GM10266 (cell line): ENCODE results near the gene RHOBTB3.

Source experiments
- DNase-seq: peaks from one replicate; pipeline ENCODE4 v3.0.0; 2012; ENCODE audit errors: extremely low spot score
- CTCF ChIP-seq: IDR thresholded peaks from 2 replicates; pipeline ENCODE4 v1.5.1; 2012; ENCODE audit warnings: mild to moderate bottlenecking, low read depth; ENCODE audit not compliant: control insufficient read depth, insufficient read depth; ENCODE audit errors: missing control alignments

Gene RHOBTB3

DNA sequence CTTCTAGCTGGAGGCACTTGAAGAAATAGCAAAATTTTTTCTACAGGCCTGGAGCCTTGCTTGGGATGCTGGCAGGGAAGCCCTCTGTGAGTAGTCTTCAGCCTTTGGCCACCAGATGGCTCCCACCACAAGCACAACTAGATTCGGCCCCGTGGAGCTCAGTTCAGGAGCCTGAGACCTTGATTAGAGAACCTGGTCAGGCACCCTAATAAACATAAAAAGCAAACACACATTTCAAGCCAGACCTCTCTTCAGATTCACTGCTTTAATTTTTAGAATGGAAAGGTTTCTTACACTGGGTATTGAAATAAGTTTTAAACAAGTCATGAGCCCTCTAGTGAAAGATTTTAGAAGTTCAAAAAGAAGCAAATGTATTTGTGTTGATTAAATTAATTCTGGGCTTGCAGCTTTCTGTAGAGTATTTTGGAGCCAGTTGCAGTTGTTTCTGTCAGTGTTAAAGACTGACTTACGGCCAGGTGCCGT lies 50.0 kb downstream of the RHOBTB3 start:
- TF ChIP-seq CTCF: peak; percentile 90
- DNase-seq: peak; percentile 70

DNA sequence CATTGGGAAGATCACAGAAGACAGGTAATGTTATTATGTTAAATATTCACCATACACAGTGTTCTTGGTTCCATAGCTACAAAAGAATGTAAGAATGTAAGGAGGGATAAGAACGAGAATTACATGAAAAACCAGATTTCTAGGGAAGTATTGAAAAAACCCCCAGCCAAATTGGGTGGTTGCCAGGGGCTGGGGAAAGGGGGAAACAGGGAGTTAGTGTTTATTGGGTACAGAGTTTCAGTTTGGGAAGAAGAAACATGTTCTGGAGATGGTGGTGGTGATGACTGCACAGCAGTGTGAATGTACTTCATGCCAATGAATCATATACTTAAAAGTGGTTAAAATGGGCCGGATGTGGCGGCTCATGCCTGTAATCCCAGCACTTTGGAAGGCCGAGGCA lies 51.0 kb downstream of the RHOBTB3 start:
- TF ChIP-seq CTCF: no peak

GRCh38 chr5:95783661-95784060 lies 52.5 kb downstream of the RHOBTB3 start:
- no peak for DNase-seq
- TF ChIP-seq CTCF: no peak

More for the DNA sequence above, 51.0 kb downstream of the RHOBTB3 start:
- no peak for DNase-seq

DNA sequence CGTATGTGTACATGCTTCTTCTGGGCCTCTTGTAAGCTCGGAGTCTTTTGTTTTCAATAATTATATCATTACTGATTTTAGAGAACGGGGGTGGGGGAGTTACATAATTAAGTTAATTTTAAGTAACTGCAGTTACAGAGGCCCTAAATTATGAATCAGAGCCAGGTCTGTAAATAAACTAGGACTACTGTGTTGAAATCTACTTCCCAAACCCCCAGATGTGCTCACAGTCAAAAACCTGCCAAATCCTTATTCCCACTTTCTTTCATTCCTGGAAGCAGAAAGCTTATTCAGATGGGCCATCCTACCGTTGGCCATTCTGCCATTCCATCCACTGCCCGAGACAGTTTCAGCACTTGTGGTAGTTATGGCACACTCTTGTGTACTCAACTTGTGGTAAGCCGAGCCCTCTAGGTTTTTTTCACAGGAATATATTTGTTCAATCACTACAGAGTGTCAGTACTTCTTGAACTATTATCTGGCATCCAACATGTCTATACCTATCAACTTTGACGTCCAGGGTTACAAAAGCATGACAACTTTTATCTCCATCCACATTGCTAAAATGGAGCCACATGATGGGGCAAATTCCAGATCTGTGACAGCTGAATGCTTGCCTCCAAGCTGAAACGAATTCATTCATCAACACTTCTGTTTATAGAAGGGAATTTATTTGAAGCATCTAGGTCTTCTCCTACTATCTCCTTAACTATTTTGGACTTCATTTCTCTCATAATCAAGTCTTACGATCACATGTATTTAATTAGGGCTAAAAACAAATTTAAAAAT lies 53.6 kb downstream of the RHOBTB3 start:
- no peak for TF ChIP-seq CTCF
- DNase-seq: no peak

DNA sequence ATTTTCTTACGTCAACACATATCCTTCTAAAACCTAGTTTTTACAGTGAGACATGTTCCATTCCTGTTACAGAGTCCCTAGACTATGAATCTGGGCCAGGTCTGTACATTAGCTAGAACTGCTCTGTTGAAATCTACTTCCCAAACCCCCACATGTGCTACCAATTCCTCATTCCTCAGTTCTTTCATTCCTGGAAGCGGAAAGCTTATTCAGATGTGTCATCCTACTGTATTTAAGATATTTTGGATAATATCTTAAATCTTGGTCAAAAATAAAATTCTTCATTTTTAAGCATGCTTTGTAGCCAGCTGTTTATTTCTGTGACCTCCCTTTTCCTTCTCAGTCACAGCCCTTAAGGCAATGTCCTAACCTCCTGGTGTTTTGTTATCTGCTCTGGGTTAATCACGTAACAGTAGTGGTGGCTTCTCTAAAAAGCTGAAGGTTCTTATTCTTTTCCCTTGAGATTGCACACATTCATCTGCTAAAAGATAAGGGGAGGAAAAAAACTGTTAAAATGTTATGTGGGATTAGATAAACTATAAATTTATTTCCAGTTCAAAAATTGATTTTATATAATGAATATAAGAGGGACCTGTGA lies 55.8 kb downstream of the RHOBTB3 start:
- TF ChIP-seq CTCF: no peak
- no peak for DNase-seq

DNA sequence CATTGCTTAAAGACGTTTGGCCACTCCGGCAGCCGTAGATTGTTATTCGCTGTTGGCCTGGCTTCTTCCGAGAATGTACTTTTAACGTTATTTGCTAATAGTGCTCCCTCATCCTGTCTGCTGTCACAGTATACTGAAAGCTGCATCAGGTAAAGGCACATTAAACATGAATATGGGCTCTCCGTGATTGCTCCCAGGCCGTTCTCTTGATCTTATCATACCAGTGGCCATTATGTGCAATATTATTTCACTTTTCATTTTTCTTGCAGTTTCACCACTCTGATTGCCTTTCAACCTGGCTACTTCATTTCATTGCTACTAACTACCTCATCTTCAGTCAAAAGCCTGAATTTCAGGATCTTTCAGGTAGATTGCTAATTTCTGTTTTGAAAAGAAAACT lies 57.4 kb downstream of the RHOBTB3 start:
- no peak for DNase-seq
- TF ChIP-seq CTCF: no peak

- no peak for DNase-seq
- no peak for TF ChIP-seq CTCF
Observed at GRCh38 chr5:95791751-95792150, 60.6 kb downstream of the RHOBTB3 start.
